Loucy (cell line): Measurements from ENCODE around the gene LRIG1.

ENCODE experiments used
- H2AFZ ChIP-seq: fragments of 200-600 bp; sonication (generic); 2 replicates; pipeline ENCODE4 v1.6.0; 2016; ENCODE audit warnings: antibody characterized with exemption, mild to moderate bottlenecking, low read length, moderate library complexity
- H3F3A ChIP-seq: fragments of 200-600 bp; 2 replicates; pipeline ENCODE4 v1.6.0; 2016; ENCODE audit warnings: antibody characterized with exemption, low read depth, mild to moderate bottlenecking
- H3K27me3 ChIP-seq: fragments of 200-600 bp; sonication (generic); 2 replicates; pipeline ENCODE4 v1.6.1; 2014; ENCODE audit warnings: low read length, mild to moderate bottlenecking; ENCODE audit not compliant: insufficient read depth, poor library complexity, severe bottlenecking
- H3K36me3 ChIP-seq: fragments of 200-600 bp; sonication (generic); 2 replicates; pipeline ENCODE4 v1.6.1; 2016; ENCODE audit warnings: low read length; ENCODE audit not compliant: insufficient read depth
- H3K4me1 ChIP-seq: fragments of 200-600 bp; sonication (generic); 2 replicates; pipeline ENCODE4 v1.5.1; 2014; ENCODE audit warnings: low read length, mild to moderate bottlenecking; ENCODE audit not compliant: insufficient read depth, poor library complexity, severe bottlenecking
- H3K4me2 ChIP-seq: fragments of 200-600 bp; sonication (generic); 2 replicates; pipeline ENCODE4 v1.6.0; 2014; ENCODE audit warnings: antibody characterized with exemption, low read length, low read depth, mild to moderate bottlenecking; ENCODE audit not compliant: poor library complexity, severe bottlenecking
- H3K4me3 ChIP-seq: fragments of 200-600 bp; sonication (generic); 2 replicates; pipeline ENCODE4 v1.5.1; 2014; ENCODE audit warnings: low read length, mild to moderate bottlenecking, mixed read lengths; ENCODE audit not compliant: poor library complexity, severe bottlenecking
- H3K79me2 ChIP-seq: fragments of 200-600 bp; sonication (generic); 2 replicates; pipeline ENCODE4 v1.6.1; 2014; ENCODE audit warnings: low read length; ENCODE audit not compliant: insufficient read depth
- H3K9ac ChIP-seq: fragments of 200-600 bp; sonication (generic); 2 replicates; pipeline ENCODE4 v1.6.0; 2014; ENCODE audit warnings: mild to moderate bottlenecking, low read depth, low read length, moderate library complexity; ENCODE audit not compliant: poor library complexity, severe bottlenecking
- H3K9me2 ChIP-seq: fragments of 200-600 bp; sonication (generic); replicated peaks from 2 replicates; pipeline ENCODE4 v1.6.1; 2016; ENCODE audit warnings: low read depth, low read length, mixed read lengths
- H3K9me3 ChIP-seq: fragments of 200-600 bp; sonication (generic); 2 replicates; pipeline ENCODE4 v1.6.1; 2014; ENCODE audit warnings: mild to moderate bottlenecking, antibody characterized with exemption, low read length, low read depth; ENCODE audit not compliant: insufficient read depth
- H4K20me1 ChIP-seq: fragments of 200-600 bp; sonication (generic); 2 replicates; pipeline ENCODE4 v1.6.0; 2014; ENCODE audit warnings: antibody characterized with exemption, low read length, mild to moderate bottlenecking; ENCODE audit not compliant: insufficient read depth, poor library complexity, severe bottlenecking
- CTCF ChIP-seq: fragments of 200-600 bp; sonication (generic); conservative IDR thresholded peaks from 2 replicates; pipeline ENCODE4 v1.5.1; 2014; ENCODE audit warnings: mild to moderate bottlenecking, antibody characterized with exemption, low read length
- EZH2phosphoT487 ChIP-seq: fragments of 200-600 bp; IDR thresholded peaks from 2 replicates; pipeline ENCODE4 v1.6.1; 2018; ENCODE audit warnings: antibody characterized with exemption, mild to moderate bottlenecking, moderate library complexity, borderline replicate concordance

The LRIG1 gene

GRCh38 chr3:66344848-66345578 lies 155.8 kb downstream of the LRIG1 start:
- Histone ChIP-seq H3K27me3 (no peaks in the 10 kb centered on the region), H3K9me3 (no peaks in the 10 kb centered on the region), H3K4me2 (peak overlapping the region; percentile 55), H3K9me2 (no peaks in the 10 kb centered on the region), H3F3A (no peaks in the 10 kb centered on the region), H3K36me3 (peaks cover 7% of the 10 kb centered on the region), H3K9ac (peak overlapping the region; percentile 56), H2AFZ (0 out of 2 replicates have a peak overlapping the region, but pooled peaks have one; percentile 8), H3K79me2 (peaks cover 5% of the 10 kb centered on the region), H3K4me3 (peak overlapping the region; percentile 15), H3K4me1 (peaks cover 30% of the 10 kb centered on the region), H4K20me1 (no peaks in the 10 kb centered on the region)
- TF ChIP-seq CTCF (no peak), EZH2phosphoT487 (no peak)

GRCh38 chr3:66344391-66344811 lies 156.4 kb downstream of the LRIG1 start:
- Histone ChIP-seq H3K4me1 (peaks cover 30% of the 10 kb centered on the region), H3K79me2 (peaks cover 5% of the 10 kb centered on the region), H4K20me1 (no peaks in the 10 kb centered on the region), H3K9me3 (no peaks in the 10 kb centered on the region), H2AFZ (no peak overlapping the region), H3K36me3 (peaks cover 7% of the 10 kb centered on the region), H3K9ac (peak overlapping the region; percentile 56), H3F3A (no peaks in the 10 kb centered on the region), H3K27me3 (no peaks in the 10 kb centered on the region), H3K9me2 (no peaks in the 10 kb centered on the region), H3K4me3 (peak overlapping the region; percentile 15), H3K4me2 (peak overlapping the region; percentile 55)
- TF ChIP-seq EZH2phosphoT487, result no peak
- TF ChIP-seq CTCF, result no peak

- TF ChIP-seq EZH2phosphoT487 (no peak), CTCF (no peak)
- no peak overlapping the region for H3K9ac ChIP-seq
- peaks cover 5% of the 10 kb centered on the region for H3K79me2 ChIP-seq
- no peak overlapping the region for H2AFZ ChIP-seq
- no peak overlapping the region for H3K4me3 ChIP-seq
- H3K9me3 ChIP-seq, result no peaks in the 10 kb centered on the region
- H3K27me3 ChIP-seq, result no peaks in the 10 kb centered on the region
- H3F3A ChIP-seq, result no peaks in the 10 kb centered on the region
- peaks cover 7% of the 10 kb centered on the region for H3K36me3 ChIP-seq
- no peaks in the 10 kb centered on the region for H3K9me2 ChIP-seq
- peaks cover 38% of the 10 kb centered on the region for H3K4me1 ChIP-seq
- H3K4me2 ChIP-seq, result no peak overlapping the region
- H4K20me1 ChIP-seq, result no peaks in the 10 kb centered on the region
Measured at GRCh38 chr3:66342717-66343356, 158.0 kb downstream of the LRIG1 start.
